Esophagus muscularis mucosa (tissue), 4 donors: Measurements from ENCODE around the gene PLA2G2A. TPM values are rescaled to one million over a fixed set of nuclear protein-coding genes. Genes with fewer than 3 reads are reported as not detected.

Experiments used
- DNase-seq: peaks from one replicate; pipeline ENCODE4 v3.0.0-alpha.2; 2017; ENCODE audit errors: extremely low spot score
- H3K27ac ChIP-seq, 4 donors: fragments of 200-600 bp; sonication (generic); replicated peaks in 1 of 4; 1 replicate in 3 of 4; 2 replicates in 1 of 4; pipeline ENCODE4 v1.5.1; 2016 to 2019; ENCODE audit warnings: mild to moderate bottlenecking in 1 of 4
- H3K27me3 ChIP-seq, 4 donors: fragments of 200-600 bp; sonication (generic); one replicate each; pipeline versions ENCODE4 v1.5.1 to v1.6.0; 2016 to 2019
- H3K36me3 ChIP-seq, 4 donors: fragments of 200-600 bp; sonication (generic); one replicate each; pipeline ENCODE4 v1.5.1; 2016 to 2019
- H3K4me1 ChIP-seq, 4 donors: fragments of 200-600 bp; sonication (generic); one replicate each; pipeline ENCODE4 v1.5.1; 2016 to 2019
- H3K4me3 ChIP-seq, 4 donors: fragments of 200-600 bp; sonication (generic); 1 replicate in 2 of 4; 2 replicates in 2 of 4; pipeline ENCODE4 v1.5.1; 2016 to 2019; ENCODE audit warnings: mild to moderate bottlenecking in 4 of 4, moderate library complexity in 1 of 4
- H3K9me3 ChIP-seq, 4 donors: fragments of 200-600 bp; sonication (generic); 1 replicate in 3 of 4; 2 replicates in 1 of 4; pipeline ENCODE4 v1.5.1; 2016 to 2019
- CTCF ChIP-seq, 3 experiments: fragments of 200-600 bp in 2 of 3; fragments of 450-650 bp in 1 of 3; sonication (generic) in 2 of 3; IDR thresholded peaks; one replicate each; pipeline ENCODE4 v1.5.1; 2017 to 2019; ENCODE audit warnings: antibody characterized with exemption in 3 of 3, mild to moderate bottlenecking in 2 of 3, moderate library complexity in 1 of 3
- EP300 ChIP-seq: sonication (generic); formaldehyde crosslinking; IDR thresholded peaks from one replicate; pipeline ENCODE4 v1.6.1; 2017; ENCODE audit warnings: antibody characterized with exemption
- POLR2A ChIP-seq: fragments of 450-650 bp; IDR thresholded peaks from one replicate; pipeline ENCODE4 v1.6.1; 2017; ENCODE audit warnings: antibody characterized with exemption, moderate library complexity, mild to moderate bottlenecking, low read depth
- POLR2AphosphoS5 ChIP-seq, 2 donors: sonication (generic); formaldehyde crosslinking; IDR thresholded peaks; one replicate each; pipeline ENCODE4 v1.6.1; 2017; ENCODE audit warnings: antibody characterized with exemption in 2 of 2
- WGBS: methylation state at CpG from one replicate; pipeline ENCODE4 v1.1.5; 2018; 5-methylcytosine and 5-hydroxymethylcytosine counted together
- intact Hi-C: fragments of 100-400 bp; cut with DNase I; formaldehyde crosslinking; loops from one replicate; pipeline ENCODE4 v1.15.1; 2023
- total RNA-seq, 4 donors: library from RNA; depleted of rRNA; stranded (reverse); fragments of >200 nt; gene quantifications; one replicate each; pipeline versions ENCODE4 v1.1.0 to v1.2.1, GENCODE V29; 2016

The PLA2G2A gene, protein sequence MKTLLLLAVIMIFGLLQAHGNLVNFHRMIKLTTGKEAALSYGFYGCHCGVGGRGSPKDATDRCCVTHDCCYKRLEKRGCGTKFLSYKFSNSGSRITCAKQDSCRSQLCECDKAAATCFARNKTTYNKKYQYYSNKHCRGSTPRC
- total RNA-seq: 100 to 1,000 TPM in 2 of 4 donors, 10 to 100 TPM in 2; 29.9 to 228 (median 81.2) TPM

- intact Hi-C loops: no loop called here
- 60% methylated on average over 8 of the region's 8 CpGs for WGBS
- Histone ChIP-seq H3K4me3 (peak within 1 kb of the TSS in 2 of 4 donors; percentile 10 to 42), H3K9me3 (no peaks in the 10 kb centered on the region), H3K27me3 (no peaks in the 10 kb centered on the region), H3K36me3 (no peaks in the 10 kb centered on the region), H3K27ac (peak within 1 kb of the TSS in 2 of 4 donors; percentile 11 to 34), H3K4me1 (peaks cover 7 to 44% (median 36%) of the 10 kb centered on the region in 4 donors)
- no peak for TF ChIP-seq EP300
- TF ChIP-seq POLR2A: peak; percentile 39
- TF ChIP-seq POLR2AphosphoS5 (IDR thresholded peaks at IDR 0.05): peak in 1 of 2 donors; percentile 78
- DNase-seq: no peak
Observed at GRCh38 chr1:19979494-19979977, at the start of gene PLA2G2A. TSS of gene PLA2G2A (minus strand) at chr1:19979618. CDS start at chr1:19978773, 845 bp downstream.

DNA sequence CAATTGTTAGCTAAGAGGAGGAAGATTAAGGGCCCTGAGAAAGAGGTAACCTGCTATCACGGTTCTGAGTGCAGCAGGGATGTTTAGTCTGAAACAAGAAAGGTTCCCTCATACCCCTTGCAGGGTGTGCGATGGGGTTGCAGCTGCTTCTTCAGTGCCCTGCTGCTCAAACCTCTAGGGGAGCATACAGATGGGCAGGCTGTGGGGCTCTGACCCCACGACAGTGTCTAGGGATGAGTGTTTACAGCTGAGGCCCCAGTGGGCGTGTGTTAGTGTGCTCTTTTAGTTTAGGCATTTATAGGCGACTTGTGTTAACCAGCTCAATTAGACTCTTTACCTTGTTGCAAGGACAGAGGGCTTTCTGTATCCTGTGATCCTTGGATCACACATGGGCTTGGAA is 49.3 kb upstream of the PLA2G2A start:
- DNase-seq: no peak
- Histone ChIP-seq H3K9me3 (peaks cover 0 to under 1% (median 0%) of the 10 kb centered on the region in 4 donors), H3K27me3 (no peaks in the 10 kb centered on the region), H3K4me1 (no peaks in the 10 kb centered on the region), H3K36me3 (no peaks in the 10 kb centered on the region), H3K27ac (no peak overlapping the region), H3K4me3 (no peak overlapping the region)
- TF ChIP-seq CTCF (IDR thresholded peaks at IDR 0.05): no peak
- 61% methylated on average over 5 of the region's 5 CpGs for WGBS
- intact Hi-C loops: no loop called here

- no peak overlapping the region for H3K27ac ChIP-seq
- 85% methylated on average over 5 of the region's 5 CpGs for whole genome bisulfite sequencing
- H3K9me3 ChIP-seq: peaks cover 0 to 4% (median 0%) of the 10 kb centered on the region in 4 donors
- no peaks in the 10 kb centered on the region for H3K4me1 ChIP-seq
- no peaks in the 10 kb centered on the region for H3K36me3 ChIP-seq
- intact Hi-C loops: no loop called here
- H3K27me3 ChIP-seq: no peaks in the 10 kb centered on the region
- no peak for DNase-seq
- H3K4me3 ChIP-seq: no peak overlapping the region
- no peak for TF ChIP-seq POLR2A
- no peak for TF ChIP-seq EP300
- no peak for TF ChIP-seq CTCF (IDR thresholded peaks at IDR 0.05)
- no peak for TF ChIP-seq POLR2AphosphoS5 (IDR thresholded peaks at IDR 0.05)
Observed at GRCh38 chr1:20028125-20028524, 48.7 kb upstream of the PLA2G2A start.

GRCh38 chr1:20017741-20018140 is 38.3 kb upstream of the PLA2G2A start:
- DNase-seq: no peak
- Histone ChIP-seq H3K4me1 (no peaks in the 10 kb centered on the region), H3K27me3 (no peaks in the 10 kb centered on the region), H3K36me3 (no peaks in the 10 kb centered on the region), H3K4me3 (no peak overlapping the region), H3K27ac (no peak overlapping the region), H3K9me3 (peaks cover 0 to 26% (median 24%) of the 10 kb centered on the region in 4 donors)
- intact Hi-C loops: no loop called here
- 97% methylated on average over 1 of the region's 1 CpG for WGBS
- TF ChIP-seq POLR2A (no peak), EP300 (no peak), POLR2AphosphoS5 (IDR thresholded peaks at IDR 0.05) (no peak), CTCF (IDR thresholded peaks at IDR 0.05) (no peak)

DNA sequence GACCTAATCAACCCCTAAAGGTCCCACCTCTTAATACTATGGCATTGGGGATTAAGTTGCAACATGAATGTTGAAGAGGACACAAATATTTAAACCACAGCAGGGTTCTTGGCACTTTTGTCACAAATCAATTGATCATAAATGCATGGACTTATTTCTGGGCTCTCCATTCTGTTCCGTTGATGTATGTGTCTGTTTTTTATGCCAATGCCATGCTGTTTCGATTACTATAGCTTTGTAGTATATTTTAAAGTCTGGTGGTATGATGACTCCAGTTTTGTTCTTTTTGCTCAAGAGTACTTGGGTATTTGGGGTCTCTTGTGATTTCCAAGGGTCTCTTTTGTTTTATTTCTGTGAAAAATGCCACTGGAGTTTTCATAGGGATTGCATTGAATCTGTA is 34.7 kb upstream of the PLA2G2A start:
- 95% methylated on average over 2 of the region's 2 CpGs for WGBS
- Histone ChIP-seq H3K27ac (no peak overlapping the region), H3K9me3 (peaks cover 0 to 26% (median 24%) of the 10 kb centered on the region in 4 donors), H3K36me3 (no peaks in the 10 kb centered on the region), H3K27me3 (no peaks in the 10 kb centered on the region), H3K4me3 (no peak overlapping the region), H3K4me1 (no peaks in the 10 kb centered on the region)
- TF ChIP-seq CTCF (IDR thresholded peaks at IDR 0.05) (no peak), EP300 (no peak), POLR2A (no peak)
- no peak for DNase-seq
- intact Hi-C loops: no loop called here
